Esophagus muscularis mucosa (tissue), 4 donors: ENCODE measurements around the gene VAMP4. TPM values are rescaled to one million over a fixed set of nuclear protein-coding genes. Genes with fewer than 3 reads are reported as not detected.

ENCODE experiments used
- DNase-seq: peaks from one replicate; pipeline ENCODE4 v3.0.0-alpha.2; 2017; ENCODE audit errors: extremely low spot score
- H3K27ac ChIP-seq, 4 donors: fragments of 200-600 bp; sonication (generic); replicated peaks in 1 of 4; 1 replicate in 3 of 4; 2 replicates in 1 of 4; pipeline ENCODE4 v1.5.1; 2016 to 2019; ENCODE audit warnings: mild to moderate bottlenecking in 1 of 4
- H3K27me3 ChIP-seq, 4 donors: fragments of 200-600 bp; sonication (generic); one replicate each; pipeline versions ENCODE4 v1.5.1 to v1.6.0; 2016 to 2019
- H3K36me3 ChIP-seq, 4 donors: fragments of 200-600 bp; sonication (generic); one replicate each; pipeline ENCODE4 v1.5.1; 2016 to 2019
- H3K4me1 ChIP-seq, 4 donors: fragments of 200-600 bp; sonication (generic); one replicate each; pipeline ENCODE4 v1.5.1; 2016 to 2019
- H3K4me3 ChIP-seq, 4 donors: fragments of 200-600 bp; sonication (generic); 1 replicate in 2 of 4; 2 replicates in 2 of 4; pipeline ENCODE4 v1.5.1; 2016 to 2019; ENCODE audit warnings: mild to moderate bottlenecking in 4 of 4, moderate library complexity in 1 of 4
- H3K9me3 ChIP-seq, 4 donors: fragments of 200-600 bp; sonication (generic); 1 replicate in 3 of 4; 2 replicates in 1 of 4; pipeline ENCODE4 v1.5.1; 2016 to 2019
- CTCF ChIP-seq, 3 experiments: fragments of 200-600 bp in 2 of 3; fragments of 450-650 bp in 1 of 3; sonication (generic) in 2 of 3; IDR thresholded peaks; one replicate each; pipeline ENCODE4 v1.5.1; 2017 to 2019; ENCODE audit warnings: antibody characterized with exemption in 3 of 3, mild to moderate bottlenecking in 2 of 3, moderate library complexity in 1 of 3
- EP300 ChIP-seq: sonication (generic); formaldehyde crosslinking; IDR thresholded peaks from one replicate; pipeline ENCODE4 v1.6.1; 2017; ENCODE audit warnings: antibody characterized with exemption
- POLR2A ChIP-seq: fragments of 450-650 bp; IDR thresholded peaks from one replicate; pipeline ENCODE4 v1.6.1; 2017; ENCODE audit warnings: antibody characterized with exemption, moderate library complexity, mild to moderate bottlenecking, low read depth
- POLR2AphosphoS5 ChIP-seq, 2 donors: sonication (generic); formaldehyde crosslinking; IDR thresholded peaks; one replicate each; pipeline ENCODE4 v1.6.1; 2017; ENCODE audit warnings: antibody characterized with exemption in 2 of 2
- WGBS: methylation state at CpG from one replicate; pipeline ENCODE4 v1.1.5; 2018; 5-methylcytosine and 5-hydroxymethylcytosine counted together
- intact Hi-C: fragments of 100-400 bp; cut with DNase I; formaldehyde crosslinking; loops from one replicate; pipeline ENCODE4 v1.15.1; 2023
- small RNA-seq, 3 donors: library from RNA; depleted of rRNA; stranded (forward); fragments of <200 nt; gene quantifications; one replicate each; pipeline ENCODE3, GENCODE V24; 2016
- total RNA-seq, 4 donors: library from RNA; depleted of rRNA; stranded (reverse); fragments of >200 nt; gene quantifications; one replicate each; pipeline versions ENCODE4 v1.1.0 to v1.2.1, GENCODE V29; 2016

Gene VAMP4
- total RNA-seq, 4 donors from 2014 or later: 14.2 to 19.9 (median 16.1) TPM

- WGBS: 24% methylated on average over 24 of the region's 24 CpGs
These were observed 86.7 kb downstream of the VAMP4 start for GRCh38 chr1:171654942-171655745.

DNA sequence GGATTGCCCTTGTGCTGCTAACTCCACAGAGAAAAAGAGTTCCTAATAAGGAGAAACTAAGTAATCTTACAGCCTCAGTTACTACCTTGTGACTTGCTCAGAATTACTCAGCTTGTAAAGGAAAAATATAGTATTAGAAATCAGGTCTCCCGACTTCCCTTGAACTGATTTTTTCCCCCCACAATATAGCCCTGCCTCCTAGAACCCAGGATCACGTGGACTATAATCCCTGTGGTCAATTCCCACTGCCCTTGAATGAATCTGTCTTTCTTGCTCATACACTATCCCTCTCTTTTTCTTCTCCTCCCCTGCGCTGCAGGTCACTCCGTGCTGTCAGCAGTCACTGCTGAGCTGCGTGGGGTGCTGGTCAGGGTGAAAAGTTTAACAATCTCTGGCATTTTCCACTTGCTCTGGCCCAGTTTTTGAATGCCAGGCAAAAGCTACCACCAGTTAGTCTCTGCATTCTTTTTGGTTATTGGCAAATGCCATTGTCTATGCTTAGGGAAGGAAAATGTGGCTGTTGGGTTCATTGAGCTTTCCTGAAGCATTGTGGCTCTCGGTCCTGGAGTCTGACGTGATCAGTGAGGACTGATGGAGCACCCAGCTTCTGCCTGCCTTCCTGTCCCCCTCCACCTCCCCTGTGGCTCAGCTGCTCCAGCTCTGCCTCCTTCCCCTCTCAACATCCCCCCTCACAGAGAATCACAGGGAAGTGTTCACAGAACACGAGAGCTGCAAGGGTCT lies 87.5 kb downstream of the VAMP4 start:
- TF ChIP-seq CTCF (IDR thresholded peaks at IDR 0.05) (no peak), POLR2AphosphoS5 (IDR thresholded peaks at IDR 0.05) (peak; percentile 66 to 76)
- 29% methylated on average over 8 of the region's 8 CpGs for WGBS
- intact Hi-C loops: no loop called here
- Histone ChIP-seq H3K4me3 (peak overlapping the region in 3 of 4 donors; percentile 11 to 33 (median 17)), H3K9me3 (no peaks in the 10 kb centered on the region), H3K4me1 (peaks cover 40 to 82% (median 72%) of the 10 kb centered on the region in 4 donors), H3K27ac (peak overlapping the region; percentile 82 to 94 (median 88)), H3K36me3 (no peaks in the 10 kb centered on the region), H3K27me3 (no peaks in the 10 kb centered on the region)
- no peak for DNase-seq

More at GRCh38 chr1:171654942-171655745, 86.7 kb downstream of the VAMP4 start:
- H3K9me3 ChIP-seq: no peaks in the 10 kb centered on the region
- H3K36me3 ChIP-seq: no peaks in the 10 kb centered on the region
- H3K4me3 ChIP-seq: peak overlapping the region; percentile 11 to 33 (median 14)
- TF ChIP-seq POLR2A (no peak), CTCF (IDR thresholded peaks at IDR 0.05) (peak; percentile 43 to 64 (median 45)), EP300 (no peak), POLR2AphosphoS5 (IDR thresholded peaks at IDR 0.05) (peak; percentile 35 to 48)
- no peaks in the 10 kb centered on the region for H3K27me3 ChIP-seq
- peak overlapping the region; percentile 82 to 94 (median 88) for H3K27ac ChIP-seq
- intact Hi-C loops: no loop called here
- peak; percentile 93 for DNase-seq
- peaks cover 40 to 82% (median 75%) of the 10 kb centered on the region in 4 donors for H3K4me1 ChIP-seq

DNA sequence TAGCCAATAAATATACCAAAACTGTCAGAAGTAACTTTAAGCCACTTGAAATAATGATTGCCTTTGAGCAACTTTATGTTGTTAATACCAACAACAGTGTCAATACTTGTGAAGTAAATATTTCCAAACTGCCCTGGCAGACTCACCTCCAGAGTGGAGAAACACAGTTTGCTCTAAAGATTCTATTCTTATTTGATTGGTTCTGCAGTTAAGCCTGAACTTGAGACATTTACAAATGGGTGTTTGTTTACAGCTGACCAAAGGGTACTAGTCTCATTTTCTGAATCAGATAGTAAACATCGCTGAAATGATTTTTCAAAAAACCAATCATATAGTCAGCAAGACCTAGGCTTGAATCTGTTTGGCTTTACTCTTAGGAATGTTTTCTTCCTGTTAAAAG lies 88.1 kb downstream of the VAMP4 start:
- TF ChIP-seq POLR2A (no peak), POLR2AphosphoS5 (IDR thresholded peaks at IDR 0.05) (no peak), CTCF (IDR thresholded peaks at IDR 0.05) (no peak), EP300 (no peak)
- no peaks in the 10 kb centered on the region for H3K36me3 ChIP-seq
- WGBS: 67% methylated on average over 1 of the region's 1 CpG
- H3K4me1 ChIP-seq: peaks cover 40 to 81% (median 72%) of the 10 kb centered on the region in 4 donors
- no peak for DNase-seq
- peak overlapping the region; percentile 82 to 94 (median 88) for H3K27ac ChIP-seq
- no peaks in the 10 kb centered on the region for H3K9me3 ChIP-seq
- peak overlapping the region in 1 of 4 donors; percentile 17 for H3K4me3 ChIP-seq
- intact Hi-C loops: no loop called here
- no peaks in the 10 kb centered on the region for H3K27me3 ChIP-seq

DNA sequence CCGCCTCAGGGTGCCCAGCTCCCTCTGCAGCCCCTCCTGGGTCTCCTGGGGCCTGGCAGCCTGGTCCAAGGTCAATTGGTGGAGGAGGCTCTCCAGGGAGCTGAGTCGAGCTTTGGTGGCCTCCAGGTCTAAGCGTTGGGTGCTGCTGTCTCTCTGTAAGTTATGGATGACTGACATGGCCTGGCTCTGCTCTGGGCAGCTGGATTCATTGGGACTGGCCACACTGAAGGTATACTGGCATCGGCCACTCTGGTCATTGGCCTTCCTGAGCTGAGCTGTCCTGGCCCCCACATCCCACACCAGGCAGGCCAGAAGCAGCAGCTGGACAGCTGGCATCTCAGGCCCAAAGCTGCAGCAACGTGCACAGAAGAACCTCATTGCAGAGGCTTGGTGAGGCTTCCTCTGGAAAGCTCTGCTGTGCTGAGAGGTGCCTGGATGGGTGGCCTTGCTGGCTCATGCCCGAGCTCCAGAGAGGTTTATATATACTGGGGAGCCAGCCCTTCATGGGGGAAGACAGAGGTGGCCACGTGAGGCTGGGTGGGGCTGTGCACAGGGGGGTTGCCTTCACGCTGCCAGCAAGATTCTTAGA lies 89.5 kb downstream of the VAMP4 start, which contains the start of gene MYOC:
TSS of gene MYOC (minus strand) at position 455 of the 589 bp plus-strand sequence. CDS start at position 378, 77 bp downstream.
- DNase-seq: no peak
- WGBS: 64% methylated on average over 6 of the region's 8 CpGs
- Histone ChIP-seq H3K36me3 (no peaks in the 10 kb centered on the region), H3K27ac (peak within 1 kb of the TSS; percentile 82 to 94 (median 88)), H3K4me3 (peak within 1 kb of the TSS; percentile 29 to 36 (median 32)), H3K9me3 (no peaks in the 10 kb centered on the region), H3K27me3 (no peaks in the 10 kb centered on the region), H3K4me1 (peaks cover 40 to 82% (median 73%) of the 10 kb centered on the region in 4 donors)
- TF ChIP-seq POLR2AphosphoS5 (IDR thresholded peaks at IDR 0.05) (peak in 1 of 2 donors; percentile 15), CTCF (IDR thresholded peaks at IDR 0.05) (no peak), EP300 (no peak), POLR2A (no peak)
- intact Hi-C loops: no loop called here

Small RNA genes lying within 50 kb of the gene (small RNA-seq; reads per million reads assigned to genes)
- 0 reads per million in 3 donors for gene RF00601

Other genes with a start within 250 kb of the VAMP4 start
- not detected for gene MYOCOS, start 119.8 kb downstream of the VAMP4 start, total RNA-seq
- gene MYOC, start 89.4 kb downstream of the VAMP4 start, total RNA-seq: 100 to 1,000 TPM in 3 of 4 donors, 10 to 100 TPM in 1; 87.6 to 179 (median 125) TPM
- 10 to 100 TPM; 17.5 to 20.9 (median 20.0) TPM for gene METTL13, start 39.6 kb upstream of the VAMP4 start, total RNA-seq
- 1 to 10 TPM; 3.3 to 6.4 (median 3.9) TPM for gene DNM3, start 99.4 kb upstream of the VAMP4 start, total RNA-seq